GM23338 (cell line): ENCODE data around the gene LDLR. TPM values are rescaled to one million over a fixed set of nuclear protein-coding genes. Genes with fewer than 3 reads are reported as not detected.

Experiments
- ATAC-seq: fragments of 200-7000 bp; cut with Tn5 transposase; 3 replicates; pipeline ENCODE4 v1.9.1; 2020
- DNase-seq: peaks from one replicate; pipeline ENCODE4 v3.0.0-alpha.2; 2015; ENCODE audit warnings: low spot score
- H2AFZ ChIP-seq: fragments of 200-600 bp; sonication (generic); 2 replicates; pipeline ENCODE4 v1.8.0; 2016; ENCODE audit warnings: antibody characterized with exemption, mild to moderate bottlenecking, moderate library complexity
- H3F3A ChIP-seq: fragments of 200-600 bp; sonication (generic); replicated peaks from 2 replicates; pipeline ENCODE4 v1.8.0; 2017; ENCODE audit warnings: antibody characterized with exemption, mixed run types, low read depth
- H3K27ac ChIP-seq: fragments of 200-600 bp; sonication (generic); 2 replicates; pipeline ENCODE4 v1.6.1; 2016; ENCODE audit warnings: low read depth
- H3K27me3 ChIP-seq: fragments of 200-600 bp; sonication (generic); 2 replicates; pipeline ENCODE4 v1.8.0; 2016; ENCODE audit warnings: mild to moderate bottlenecking, mixed run types, moderate library complexity; ENCODE audit not compliant: insufficient read depth
- H3K36me3 ChIP-seq: fragments of 200-600 bp; sonication (generic); 2 replicates; pipeline ENCODE4 v1.8.0; 2016; ENCODE audit warnings: mild to moderate bottlenecking; ENCODE audit not compliant: insufficient read depth
- H3K4me1 ChIP-seq: fragments of 200-600 bp; sonication (generic); 2 replicates; pipeline ENCODE4 v1.8.0; 2016; ENCODE audit warnings: mild to moderate bottlenecking, moderate library complexity; ENCODE audit not compliant: insufficient read depth
- H3K4me2 ChIP-seq: fragments of 200-600 bp; sonication (generic); 2 replicates; pipeline ENCODE4 v1.7.1; 2017; ENCODE audit warnings: mixed run types
- H3K4me3 ChIP-seq: fragments of 200-600 bp; sonication (generic); 2 replicates; pipeline ENCODE4 v1.6.1; 2016; ENCODE audit warnings: mixed run types
- H3K79me2 ChIP-seq: fragments of 200-600 bp; sonication (generic); replicated peaks from 2 replicates; pipeline ENCODE4 v1.8.0; 2017; ENCODE audit warnings: mild to moderate bottlenecking; ENCODE audit not compliant: insufficient read depth
- H3K9me2 ChIP-seq: fragments of 200-600 bp; sonication (generic); 2 replicates; pipeline ENCODE4 v1.8.0; 2017; ENCODE audit not compliant: insufficient read depth
- H4K20me1 ChIP-seq: fragments of 200-600 bp; sonication (generic); replicated peaks from 2 replicates; pipeline ENCODE4 v1.8.0; 2017; ENCODE audit warnings: mild to moderate bottlenecking; ENCODE audit not compliant: insufficient read depth
- H3K27ac Mint-ChIP-seq: 2 replicates; pipeline ENCODE4 v1.8.0; 2020; ENCODE audit warnings: inconsistent platforms, mild to moderate bottlenecking, moderate library complexity, mixed read lengths
- H3K27me3 Mint-ChIP-seq: 3 replicates; pipeline ENCODE4 v1.8.0; 2022; ENCODE audit warnings: low read depth, mild to moderate bottlenecking, moderate library complexity, mixed read lengths, inconsistent platforms; ENCODE audit not compliant: insufficient read depth, poor library complexity
- H3K36me3 Mint-ChIP-seq: 3 replicates; pipeline ENCODE4 v1.8.0; 2021; ENCODE audit warnings: low read depth, mild to moderate bottlenecking, inconsistent platforms, moderate library complexity, mixed read lengths
- H3K4me1 Mint-ChIP-seq: 3 replicates; pipeline ENCODE4 v1.8.0; 2020; ENCODE audit warnings: mild to moderate bottlenecking, inconsistent platforms, mixed read lengths
- H3K4me3 Mint-ChIP-seq: 3 replicates; pipeline ENCODE4 v1.8.0; 2021; ENCODE audit warnings: moderate library complexity, mild to moderate bottlenecking, inconsistent platforms, mixed read lengths
- H3K9me3 Mint-ChIP-seq: 3 replicates; pipeline ENCODE4 v1.8.0; 2020; ENCODE audit warnings: moderate library complexity, mild to moderate bottlenecking, inconsistent platforms, mixed read lengths
- CREB1 ChIP-seq: fragments of 250-450 bp; sonication (Bioruptor Pico); IDR thresholded peaks from 2 replicates; pipeline ENCODE4 v1.5.0; 2020; ENCODE audit warnings: low read depth, mild to moderate bottlenecking, moderate library complexity
- NANOG ChIP-seq: IDR thresholded peaks from 2 replicates; pipeline ENCODE4 v1.6.1; 2016; ENCODE audit warnings: antibody characterized with exemption, borderline replicate concordance
- STAT1 ChIP-seq: IDR thresholded peaks from one replicate; pipeline ENCODE4 v1.6.1; 2016; ENCODE audit warnings: antibody characterized with exemption; ENCODE audit not compliant: unreplicated experiment
- ZNF114 ChIP-seq: fragments of 250-450 bp; sonication (Bioruptor Pico); IDR thresholded peaks from 2 replicates; pipeline ENCODE4 v1.5.0; 2020; ENCODE audit warnings: mild to moderate bottlenecking, moderate library complexity
- ZNF331 ChIP-seq: fragments of 250-450 bp; sonication (Bioruptor Pico); IDR thresholded peaks from 2 replicates; pipeline ENCODE4 v1.5.0; 2020; ENCODE audit warnings: low read depth, mild to moderate bottlenecking, moderate library complexity
- polyA plus RNA-seq: library from polyadenylated mRNA; unstranded; fragments of >200 nt; fragmentation: Nextera tagmentation; extraction: Ambion mirVana; gene quantifications from 2 replicates; pipeline ENCODE4 v1.2.1, GENCODE V29; 2016
- total RNA-seq: library from RNA; depleted of rRNA; stranded (reverse); fragments of >200 nt; shearing (Covaris generic); gene quantifications from 2 replicates; pipeline ENCODE4 v1.2.3, GENCODE V29; 2014
- TF ChIP-seq, protein P1 (sequence below): IDR thresholded peaks from one replicate; pipeline ENCODE4 v1.6.1; 2018; ENCODE audit warnings: antibody characterized with exemption; ENCODE audit not compliant: unreplicated experiment
- TF ChIP-seq, protein P2 (sequence below), 2 experiments: fragments of 200-600 bp in 1 of 2; sonication (generic) in 1 of 2; conservative IDR thresholded peaks; 2 replicates each; pipeline versions ENCODE4 v1.5.1 to v1.6.1; 2016 to 2017; ENCODE audit warnings: antibody characterized with exemption in 2 of 2, low read depth in 2 of 2, mild to moderate bottlenecking in 2 of 2, moderate library complexity in 1 of 2
- TF ChIP-seq, protein P3 (sequence below): IDR thresholded peaks from 2 replicates; pipeline ENCODE4 v1.6.1; 2016; ENCODE audit warnings: antibody characterized with exemption

The LDLR gene
- total and polyA plus RNA-seq, 2 experiments from 2014 or later, result 57.6 to 180 TPM

DNA sequence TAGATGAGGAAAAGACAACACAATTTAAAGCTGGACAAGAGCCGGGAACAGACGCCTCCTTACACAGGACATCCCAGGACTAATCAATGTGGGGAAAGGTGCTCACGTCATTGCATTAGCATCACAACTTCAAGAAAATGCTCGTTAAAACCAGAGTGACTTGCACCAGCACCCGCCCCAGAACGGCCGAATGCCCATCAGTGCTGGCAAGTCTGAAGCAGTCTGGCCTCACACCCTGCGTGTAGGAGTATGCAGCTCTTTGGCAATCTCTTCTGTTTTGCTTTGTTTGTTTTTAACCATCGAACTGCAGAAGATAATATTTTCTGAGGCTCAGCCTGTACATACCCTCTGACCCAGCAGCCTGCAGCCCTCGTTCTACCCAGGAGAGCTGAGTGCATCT, 44.8 kb upstream of the LDLR start:
- no peaks in the 10 kb centered on the region for H3K9me2 ChIP-seq
- no peak overlapping the region for H3K4me3 ChIP-seq
- peaks cover 28% of the 10 kb centered on the region for H3K36me3 ChIP-seq
- no peaks in the 10 kb centered on the region for H3K4me1 ChIP-seq
- Mint-ChIP-seq H3K27ac (no peak overlapping the region), H3K4me3 (no peak overlapping the region), H3K36me3 (peaks cover 76% of the 10 kb centered on the region), H3K27me3 (peaks cover 1% of the 10 kb centered on the region), H3K4me1 (no peaks in the 10 kb centered on the region), H3K9me3 (no peaks in the 10 kb centered on the region)
- no peak overlapping the region for H3K27ac ChIP-seq
- peaks cover 5% of the 10 kb centered on the region; the same call in 1 of the 2 replicates for H3K79me2 ChIP-seq
- TF ChIP-seq NANOG, result no peak
- no peak for TF ChIP-seq CREB1 (CRISPR knock-in tag)
- TF ChIP-seq, protein P1, sequence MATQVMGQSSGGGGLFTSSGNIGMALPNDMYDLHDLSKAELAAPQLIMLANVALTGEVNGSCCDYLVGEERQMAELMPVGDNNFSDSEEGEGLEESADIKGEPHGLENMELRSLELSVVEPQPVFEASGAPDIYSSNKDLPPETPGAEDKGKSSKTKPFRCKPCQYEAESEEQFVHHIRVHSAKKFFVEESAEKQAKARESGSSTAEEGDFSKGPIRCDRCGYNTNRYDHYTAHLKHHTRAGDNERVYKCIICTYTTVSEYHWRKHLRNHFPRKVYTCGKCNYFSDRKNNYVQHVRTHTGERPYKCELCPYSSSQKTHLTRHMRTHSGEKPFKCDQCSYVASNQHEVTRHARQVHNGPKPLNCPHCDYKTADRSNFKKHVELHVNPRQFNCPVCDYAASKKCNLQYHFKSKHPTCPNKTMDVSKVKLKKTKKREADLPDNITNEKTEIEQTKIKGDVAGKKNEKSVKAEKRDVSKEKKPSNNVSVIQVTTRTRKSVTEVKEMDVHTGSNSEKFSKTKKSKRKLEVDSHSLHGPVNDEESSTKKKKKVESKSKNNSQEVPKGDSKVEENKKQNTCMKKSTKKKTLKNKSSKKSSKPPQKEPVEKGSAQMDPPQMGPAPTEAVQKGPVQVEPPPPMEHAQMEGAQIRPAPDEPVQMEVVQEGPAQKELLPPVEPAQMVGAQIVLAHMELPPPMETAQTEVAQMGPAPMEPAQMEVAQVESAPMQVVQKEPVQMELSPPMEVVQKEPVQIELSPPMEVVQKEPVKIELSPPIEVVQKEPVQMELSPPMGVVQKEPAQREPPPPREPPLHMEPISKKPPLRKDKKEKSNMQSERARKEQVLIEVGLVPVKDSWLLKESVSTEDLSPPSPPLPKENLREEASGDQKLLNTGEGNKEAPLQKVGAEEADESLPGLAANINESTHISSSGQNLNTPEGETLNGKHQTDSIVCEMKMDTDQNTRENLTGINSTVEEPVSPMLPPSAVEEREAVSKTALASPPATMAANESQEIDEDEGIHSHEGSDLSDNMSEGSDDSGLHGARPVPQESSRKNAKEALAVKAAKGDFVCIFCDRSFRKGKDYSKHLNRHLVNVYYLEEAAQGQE, result no peak
- no peak for TF ChIP-seq STAT1
- TF ChIP-seq, protein P2, sequence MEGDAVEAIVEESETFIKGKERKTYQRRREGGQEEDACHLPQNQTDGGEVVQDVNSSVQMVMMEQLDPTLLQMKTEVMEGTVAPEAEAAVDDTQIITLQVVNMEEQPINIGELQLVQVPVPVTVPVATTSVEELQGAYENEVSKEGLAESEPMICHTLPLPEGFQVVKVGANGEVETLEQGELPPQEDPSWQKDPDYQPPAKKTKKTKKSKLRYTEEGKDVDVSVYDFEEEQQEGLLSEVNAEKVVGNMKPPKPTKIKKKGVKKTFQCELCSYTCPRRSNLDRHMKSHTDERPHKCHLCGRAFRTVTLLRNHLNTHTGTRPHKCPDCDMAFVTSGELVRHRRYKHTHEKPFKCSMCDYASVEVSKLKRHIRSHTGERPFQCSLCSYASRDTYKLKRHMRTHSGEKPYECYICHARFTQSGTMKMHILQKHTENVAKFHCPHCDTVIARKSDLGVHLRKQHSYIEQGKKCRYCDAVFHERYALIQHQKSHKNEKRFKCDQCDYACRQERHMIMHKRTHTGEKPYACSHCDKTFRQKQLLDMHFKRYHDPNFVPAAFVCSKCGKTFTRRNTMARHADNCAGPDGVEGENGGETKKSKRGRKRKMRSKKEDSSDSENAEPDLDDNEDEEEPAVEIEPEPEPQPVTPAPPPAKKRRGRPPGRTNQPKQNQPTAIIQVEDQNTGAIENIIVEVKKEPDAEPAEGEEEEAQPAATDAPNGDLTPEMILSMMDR (conservative IDR thresholded peaks at IDR 0.05; ENCODE audit: low read depth in 2 of 2), result no peak
- no peak for TF ChIP-seq ZNF114 (CRISPR knock-in tag)
- 0 out of 2 replicates have a peak, but pooled peaks cover 5% of the 10 kb centered on the region for H3F3A ChIP-seq
- H4K20me1 ChIP-seq, result no peaks in the 10 kb centered on the region; the same call in 1 of the 2 replicates
- no peak for DNase-seq
- H3K4me2 ChIP-seq, result no peak overlapping the region
- no peak for ATAC-seq
- no peak overlapping the region for H2AFZ ChIP-seq
- no peaks in the 10 kb centered on the region for H3K27me3 ChIP-seq

DNA sequence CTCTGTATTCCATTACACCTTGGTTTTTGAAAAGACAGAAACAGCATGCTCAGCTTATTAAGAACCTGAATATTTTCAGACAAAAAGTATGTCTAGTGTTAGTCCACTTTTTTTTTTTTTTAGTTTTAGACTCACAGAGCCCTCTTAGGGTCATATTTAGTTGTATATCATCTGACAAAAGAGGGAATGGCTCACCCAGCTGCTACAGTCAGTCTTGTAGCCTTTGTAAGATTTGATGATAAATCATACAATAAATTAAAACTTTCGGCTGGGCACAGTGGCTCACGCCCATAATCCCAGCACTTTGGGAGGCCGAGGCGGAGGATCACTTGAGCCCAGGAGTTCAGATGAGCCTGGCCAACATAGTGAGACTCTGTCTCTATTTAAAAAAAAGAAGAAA, 43.7 kb upstream of the LDLR start:
- H3K79me2 ChIP-seq, result peaks cover 3% of the 10 kb centered on the region; the same call in 1 of the 2 replicates
- ATAC-seq (no peak), DNase-seq (no peak)
- H3K4me1 Mint-ChIP-seq, result no peaks in the 10 kb centered on the region
- no peaks in the 10 kb centered on the region for H3K27me3 ChIP-seq
- H3K9me2 ChIP-seq, result no peaks in the 10 kb centered on the region
- H3K36me3 ChIP-seq, result peaks cover 21% of the 10 kb centered on the region
- H3K27ac ChIP-seq, result no peak overlapping the region; the same call in 1 of the 2 replicates
- TF ChIP-seq, protein P3, sequence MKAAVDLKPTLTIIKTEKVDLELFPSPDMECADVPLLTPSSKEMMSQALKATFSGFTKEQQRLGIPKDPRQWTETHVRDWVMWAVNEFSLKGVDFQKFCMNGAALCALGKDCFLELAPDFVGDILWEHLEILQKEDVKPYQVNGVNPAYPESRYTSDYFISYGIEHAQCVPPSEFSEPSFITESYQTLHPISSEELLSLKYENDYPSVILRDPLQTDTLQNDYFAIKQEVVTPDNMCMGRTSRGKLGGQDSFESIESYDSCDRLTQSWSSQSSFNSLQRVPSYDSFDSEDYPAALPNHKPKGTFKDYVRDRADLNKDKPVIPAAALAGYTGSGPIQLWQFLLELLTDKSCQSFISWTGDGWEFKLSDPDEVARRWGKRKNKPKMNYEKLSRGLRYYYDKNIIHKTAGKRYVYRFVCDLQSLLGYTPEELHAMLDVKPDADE, result no peak
- TF ChIP-seq ZNF331 (CRISPR knock-in tag), result no peak
- H3K27me3 Mint-ChIP-seq, result peaks cover 1% of the 10 kb centered on the region
- 0 out of 2 replicates have a peak, but pooled peaks cover 5% of the 10 kb centered on the region for H3F3A ChIP-seq
- no peaks in the 10 kb centered on the region for H3K9me3 Mint-ChIP-seq
- no peak overlapping the region for H2AFZ ChIP-seq
- H3K4me2 ChIP-seq, result no peak overlapping the region
- no peak overlapping the region for H3K4me3 Mint-ChIP-seq
- no peak overlapping the region for H3K27ac Mint-ChIP-seq
- no peaks in the 10 kb centered on the region; the same call in 1 of the 2 replicates for H4K20me1 ChIP-seq
- H3K4me3 ChIP-seq, result no peak overlapping the region
- H3K36me3 Mint-ChIP-seq, result peaks cover 77% of the 10 kb centered on the region
- no peaks in the 10 kb centered on the region for H3K4me1 ChIP-seq
